RPMI8226 (cell line): Measurements from ENCODE around the gene NBAS.
"Not testable (repeated sequence)": the region's sequence is repeated elsewhere in the genome, so short reads cannot be mapped to it uniquely, and the experiment has no call there.

Experiments
- DNase-seq: peaks from one replicate; pipeline ENCODE4 v3.0.0-alpha.2; 2015

The NBAS gene

DNA sequence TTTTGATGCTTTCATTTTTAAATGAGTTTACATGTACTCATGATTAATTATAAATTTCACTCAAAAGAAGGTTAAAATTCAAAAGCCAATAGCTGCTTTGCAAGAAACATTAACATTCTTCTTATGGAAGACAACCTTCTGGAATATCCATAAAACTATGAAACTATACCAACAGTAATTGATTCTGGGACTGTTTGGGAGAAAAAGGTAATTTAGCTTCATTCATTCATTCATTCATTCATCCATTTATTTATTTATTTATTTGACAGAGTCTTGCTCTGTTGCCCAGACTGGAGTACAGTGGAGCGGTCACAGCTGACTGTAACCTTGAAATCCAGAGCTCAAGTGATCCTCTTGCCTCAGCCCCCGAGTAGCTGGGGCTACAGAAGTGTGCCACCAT is 110.3 kb downstream of the NBAS start:
- DNase-seq = no peak

DNA sequence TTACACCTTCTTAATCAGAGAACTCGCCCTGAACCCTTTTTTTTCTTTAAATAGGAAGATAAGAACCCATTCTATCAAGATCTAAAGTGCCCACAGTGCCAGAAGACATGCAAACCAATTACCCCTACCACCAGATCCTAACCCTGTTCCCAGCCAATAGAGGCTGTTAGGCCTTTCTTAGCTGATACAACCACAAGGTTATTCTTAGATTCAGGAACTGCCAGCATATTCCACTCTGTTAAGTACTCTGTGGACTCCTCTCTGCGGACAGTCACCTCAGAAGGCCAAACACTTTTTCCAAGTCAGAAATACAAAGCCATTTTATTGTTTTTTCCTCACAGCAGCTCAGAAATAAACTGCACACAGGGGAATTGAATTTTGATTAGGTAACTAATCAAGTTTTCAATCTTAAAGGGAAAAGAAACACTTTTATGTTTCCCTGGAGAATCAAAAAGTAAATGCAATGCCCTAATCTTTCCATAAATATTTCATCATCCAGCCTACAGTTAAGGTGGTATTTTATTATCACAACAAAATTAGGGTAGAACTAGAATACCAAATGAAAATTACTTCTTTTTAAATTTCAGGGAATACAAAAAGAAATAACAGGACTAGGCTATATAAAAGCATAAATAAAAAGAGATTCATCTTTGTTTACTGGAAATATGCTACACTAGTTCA is 111.4 kb downstream of the NBAS start:
- no peak for DNase-seq

DNA sequence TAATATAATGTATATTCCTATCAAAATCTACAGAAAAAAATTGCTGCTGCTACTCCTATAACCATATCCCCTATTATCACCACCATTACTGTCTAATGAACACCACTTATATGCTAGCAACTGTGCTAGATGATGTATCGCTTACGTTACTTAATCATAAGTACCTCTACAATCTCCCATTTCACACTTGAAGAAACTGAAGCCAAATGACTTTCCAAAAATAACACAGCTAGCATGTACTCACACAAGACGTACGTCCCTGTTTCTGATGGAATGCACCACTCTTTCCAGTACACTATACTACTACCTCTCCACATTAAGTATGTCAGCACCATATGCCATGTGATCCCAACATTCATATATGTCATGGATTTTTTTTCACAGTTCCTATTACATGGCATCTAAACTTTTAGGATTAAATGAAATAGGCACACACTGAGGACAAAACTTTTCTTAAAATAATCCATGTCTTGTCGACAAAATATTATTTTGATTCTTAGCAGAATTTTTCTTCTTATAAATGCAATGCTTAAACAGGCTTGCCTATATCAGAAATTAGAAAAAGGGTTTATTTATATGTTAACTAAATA is 112.8 kb downstream of the NBAS start:
- no peak for DNase-seq

DNA sequence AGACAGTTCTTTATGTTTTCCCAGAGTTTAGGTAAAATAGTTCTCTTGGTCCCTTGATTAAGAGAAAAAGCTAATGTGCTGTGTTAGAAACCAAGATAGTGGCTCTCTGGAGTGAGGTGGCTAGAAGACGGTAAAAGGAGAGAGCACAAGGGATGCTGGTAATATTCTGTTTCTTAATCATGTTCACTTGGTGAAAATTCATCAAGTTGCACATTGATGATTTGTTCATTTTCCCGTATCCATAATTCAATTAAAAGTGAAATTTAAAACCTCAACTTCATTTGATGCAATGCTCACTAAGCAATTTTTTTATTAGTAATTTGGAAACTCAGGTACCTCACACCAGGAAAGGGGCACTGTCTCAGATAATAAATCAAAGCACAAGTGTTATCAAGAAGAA is 113.8 kb downstream of the NBAS start:
- no peak for DNase-seq

- DNase-seq = no peak
These were observed 114.2 kb downstream of the NBAS start for GRCh38 chr2:15446961-15447360.

GRCh38 chr2:15445891-15446562 is 115.1 kb downstream of the NBAS start:
- DNase-seq = no peak

DNA sequence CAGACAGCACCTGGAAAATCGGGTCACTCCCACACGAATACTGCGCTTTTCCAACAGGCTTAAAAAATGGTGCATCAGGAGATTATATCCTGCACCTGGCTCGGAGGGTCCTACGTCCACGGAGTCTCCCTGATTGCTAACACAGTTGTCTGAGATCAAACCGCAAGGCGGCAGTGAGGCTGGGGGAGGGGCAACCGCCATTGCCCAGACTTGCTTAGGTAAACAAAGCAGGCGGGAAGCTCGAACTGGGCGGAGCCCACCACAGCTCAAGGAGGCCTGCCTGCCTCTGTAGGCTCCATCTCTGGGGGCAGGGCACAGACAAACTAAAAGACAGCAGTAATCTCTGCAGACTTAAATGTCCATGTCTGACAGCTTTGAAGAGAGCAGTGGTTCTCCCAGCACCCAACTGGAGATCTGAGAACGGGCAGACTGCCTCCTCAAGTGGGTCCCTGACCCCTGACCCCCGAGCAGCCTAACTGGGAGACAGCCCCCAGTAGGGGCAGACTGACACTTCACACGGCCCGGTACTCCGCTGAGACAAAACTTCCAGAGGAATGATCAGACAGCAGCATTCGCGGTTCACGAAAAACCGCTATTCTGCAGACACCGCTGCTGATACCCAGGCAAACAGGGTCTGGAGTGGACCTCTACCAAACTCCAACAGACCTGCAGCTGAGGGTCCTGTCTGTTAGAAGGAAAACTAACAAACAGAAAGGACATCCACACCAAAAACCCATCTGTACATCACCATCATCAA is 121.2 kb downstream of the NBAS start:
- DNase-seq = not testable (repeated sequence)

DNA sequence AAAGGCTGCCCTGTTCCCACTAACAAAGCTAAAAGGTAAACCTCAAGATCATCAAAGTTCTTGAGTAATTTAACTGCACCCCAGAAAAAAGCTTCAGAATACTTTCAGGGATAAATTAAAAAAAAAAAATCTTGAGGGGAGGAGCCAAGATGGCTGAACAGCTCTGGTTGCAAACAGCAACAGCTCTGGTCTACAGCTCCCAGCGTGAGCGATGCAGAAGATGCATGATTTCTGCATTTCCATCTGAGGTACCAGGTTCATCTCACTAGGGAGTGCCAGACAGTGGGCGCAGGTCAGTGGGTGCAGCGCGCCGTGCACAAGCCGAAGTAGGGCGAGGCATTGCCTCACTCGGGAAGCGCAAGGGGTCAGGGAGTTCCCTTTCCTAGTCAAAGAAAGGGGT is 121.8 kb downstream of the NBAS start:
- not testable (repeated sequence) for DNase-seq

- no peak for DNase-seq
These were observed 124.9 kb downstream of the NBAS start for GRCh38 chr2:15436195-15436594.

- DNase-seq = no peak
These were observed 125.7 kb downstream of the NBAS start for GRCh38 chr2:15435474-15435873.

- no peak for DNase-seq
These were observed 128.4 kb downstream of the NBAS start for GRCh38 chr2:15432642-15433256.

DNA sequence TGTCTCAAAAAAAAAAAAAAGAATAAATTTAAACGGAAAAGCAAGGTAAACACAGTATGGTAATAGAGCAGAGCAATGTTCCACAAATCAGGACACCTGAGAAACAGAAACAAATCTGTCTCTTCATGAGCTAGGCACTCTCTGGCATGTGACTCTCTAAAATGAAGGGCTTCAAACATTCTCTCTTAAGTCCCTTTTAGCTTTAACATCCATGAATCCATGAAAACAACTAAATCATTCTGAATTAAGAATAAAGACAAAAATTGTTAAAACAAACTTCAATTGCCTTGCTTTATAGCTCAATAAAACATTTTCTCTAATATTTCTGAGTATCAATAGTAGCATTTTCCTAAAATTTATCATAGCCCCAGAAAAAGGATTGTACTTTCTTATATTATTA is 132.1 kb downstream of the NBAS start:
- no peak for DNase-seq

- no peak for DNase-seq
These were observed 133.1 kb downstream of the NBAS start for GRCh38 chr2:15427987-15428386.

DNA sequence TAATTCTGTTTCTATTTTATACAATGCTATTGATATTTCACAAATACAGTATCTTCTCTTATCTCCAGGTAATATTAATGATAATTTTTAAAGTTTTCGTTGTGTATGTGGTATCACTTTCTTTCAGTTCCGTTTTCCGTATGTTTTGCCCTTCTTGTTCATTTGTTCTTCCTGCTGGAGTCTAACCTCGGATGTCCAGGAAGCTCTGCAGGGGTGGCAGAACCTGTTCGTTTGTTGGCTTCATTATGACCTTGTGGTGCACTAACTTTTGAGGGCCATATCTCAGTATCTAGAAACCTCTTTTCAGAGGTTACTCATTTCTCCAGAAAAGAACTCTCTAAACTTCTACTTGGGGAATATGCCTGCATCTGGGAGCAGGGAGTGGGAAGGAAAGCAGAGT is 134.5 kb downstream of the NBAS start:
- DNase-seq = no peak

DNA sequence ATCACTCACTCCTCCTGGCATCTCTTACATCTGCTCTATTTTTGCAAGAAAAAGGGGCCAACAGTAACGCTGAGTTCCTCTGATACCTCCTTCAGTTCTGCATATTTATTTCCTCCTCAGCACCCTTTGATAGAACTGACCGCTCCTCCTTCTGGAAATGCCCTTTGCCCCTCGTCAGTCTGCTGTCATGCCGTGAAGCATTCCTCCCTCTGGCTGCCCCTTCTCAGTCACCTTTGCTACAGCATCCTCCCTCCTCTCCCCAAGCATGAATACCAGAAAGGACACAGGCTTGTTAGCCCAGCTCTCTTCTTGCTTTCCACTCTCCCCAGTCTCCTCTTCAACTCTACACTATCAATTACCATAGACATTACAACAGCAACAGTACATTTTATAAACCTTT is 135.4 kb downstream of the NBAS start:
- no peak for DNase-seq

DNA sequence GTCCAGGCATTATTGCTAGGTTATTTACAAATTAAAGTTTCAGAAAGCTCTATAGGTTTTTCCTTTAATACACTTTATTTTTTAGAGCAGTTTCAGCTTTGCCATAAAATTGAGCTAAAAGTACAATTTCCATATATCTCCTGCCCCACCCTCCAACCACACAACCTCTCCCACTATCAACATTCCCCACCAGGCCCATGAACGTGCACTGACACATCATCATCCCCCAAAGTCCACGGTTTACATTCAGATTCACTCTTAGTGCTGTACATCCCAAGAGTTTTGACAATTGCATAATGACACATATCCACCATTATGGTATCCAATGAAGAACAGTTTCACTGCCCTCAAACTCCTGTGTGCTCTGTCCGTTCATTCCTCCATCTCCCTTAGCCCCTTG is 139.4 kb downstream of the NBAS start:
- no peak for DNase-seq

- DNase-seq = no peak
These were observed 145.4 kb downstream of the NBAS start for GRCh38 chr2:15415748-15416147.

DNA sequence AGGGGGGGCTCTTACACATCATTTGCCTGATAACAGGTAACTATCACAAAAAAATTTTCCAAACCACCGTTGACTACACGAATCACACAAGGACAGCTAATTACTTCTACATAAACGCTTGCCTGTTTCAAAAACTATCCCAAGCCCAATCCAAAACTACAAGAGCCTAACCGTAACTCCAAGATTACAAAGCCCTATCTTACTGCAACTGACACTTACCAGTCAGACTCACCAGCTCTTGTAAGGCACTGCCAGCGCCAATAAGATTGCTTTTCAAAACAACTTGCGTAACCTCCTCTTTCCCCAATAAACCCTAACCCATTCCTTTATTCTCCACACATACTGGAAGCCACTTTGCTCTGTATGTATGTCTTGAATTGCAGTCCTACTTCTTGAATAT is 148.4 kb downstream of the NBAS start:
- no peak for DNase-seq

- DNase-seq = no peak
These were observed 148.8 kb downstream of the NBAS start for GRCh38 chr2:15412309-15412708.

DNA sequence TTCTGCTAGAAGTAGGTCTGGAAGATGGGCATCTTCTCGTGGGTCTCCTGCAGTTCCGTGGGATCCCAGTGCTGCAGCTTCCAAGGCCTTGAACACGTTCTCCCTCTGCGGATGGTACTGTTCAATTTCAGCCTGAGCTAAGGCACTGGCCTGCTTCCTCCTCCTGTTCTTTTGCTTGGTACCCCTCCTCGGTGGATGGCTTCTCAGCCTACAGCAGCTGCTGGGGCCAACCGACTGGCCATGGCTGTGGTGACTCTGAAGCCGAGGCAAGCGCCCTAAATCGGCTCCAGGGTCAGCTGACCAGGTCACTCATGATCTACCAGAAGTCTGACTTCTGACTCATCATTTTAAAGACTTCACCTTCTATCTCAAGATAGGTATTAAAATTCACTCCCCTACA is 150.2 kb downstream of the NBAS start:
- DNase-seq = no peak

- no peak for DNase-seq
These were observed 152.4 kb downstream of the NBAS start for GRCh38 chr2:15408759-15409158.

DNA sequence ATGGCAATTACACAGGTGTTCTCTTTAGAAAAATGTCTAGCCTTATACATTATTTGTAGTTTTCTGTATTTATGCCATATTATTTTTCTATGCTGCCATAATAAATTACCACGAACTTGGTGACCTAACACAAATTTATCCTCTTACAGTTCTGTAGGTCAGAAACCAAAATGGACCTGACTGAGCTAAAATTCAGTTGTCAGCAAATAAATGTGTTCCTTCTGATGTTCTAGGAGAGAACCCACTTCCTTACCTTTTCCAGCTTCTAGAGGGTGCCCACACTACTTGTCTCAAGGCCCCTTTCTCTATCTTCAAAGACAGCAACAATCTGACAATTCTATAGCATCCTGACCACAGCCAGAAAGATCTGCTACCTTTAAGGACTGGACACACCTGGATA is 153.5 kb downstream of the NBAS start:
- DNase-seq = no peak

DNA sequence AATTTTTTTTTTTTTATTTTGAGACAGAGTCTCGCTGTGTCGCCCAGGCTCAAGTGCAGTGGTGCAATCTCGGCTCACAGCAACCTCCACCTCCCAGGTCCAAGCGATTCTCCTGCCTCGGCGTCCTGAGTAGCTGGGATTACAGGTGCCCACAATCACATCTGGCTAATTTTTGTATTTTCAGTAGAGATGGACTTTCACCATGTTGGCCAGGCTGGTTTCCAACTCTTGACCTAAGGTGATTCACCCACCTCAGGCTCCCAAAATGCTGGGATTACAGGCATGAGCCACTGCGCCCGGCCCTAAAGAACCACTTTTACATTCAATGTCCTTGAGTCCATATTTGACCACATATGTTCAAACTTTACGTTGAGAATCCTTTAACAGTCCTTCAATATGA is 156.6 kb downstream of the NBAS start:
- DNase-seq = not testable (repeated sequence)
